Suprapubic skin (tissue), 4 donors: ENCODE measurements around the gene RAPGEF4. TPM values are rescaled to one million over a fixed set of nuclear protein-coding genes. Genes with fewer than 3 reads are reported as not detected.

Experiments used
- DNase-seq, 2 donors: peaks; one replicate each; pipeline ENCODE4 v3.0.0-alpha.2; 2019; ENCODE audit warnings: low spot score in 2 of 2
- H3K27ac ChIP-seq: fragments of 200-600 bp; sonication (generic); one replicate; pipeline ENCODE4 v1.5.1; 2019
- H3K27me3 ChIP-seq: fragments of 200-600 bp; sonication (generic); one replicate; pipeline ENCODE4 v1.5.1; 2019
- H3K36me3 ChIP-seq: fragments of 200-600 bp; sonication (generic); one replicate; pipeline ENCODE4 v1.5.1; 2019
- H3K4me1 ChIP-seq: fragments of 200-600 bp; sonication (generic); one replicate; pipeline ENCODE4 v1.5.1; 2019
- H3K4me3 ChIP-seq: fragments of 200-600 bp; sonication (generic); one replicate; pipeline ENCODE4 v1.5.1; 2019; ENCODE audit warnings: mild to moderate bottlenecking
- H3K9me3 ChIP-seq: fragments of 200-600 bp; sonication (generic); one replicate; pipeline ENCODE4 v1.5.1; 2019
- EP300 ChIP-seq: sonication (generic); formaldehyde crosslinking; IDR thresholded peaks from one replicate; pipeline ENCODE4 v1.6.1; 2017; ENCODE audit warnings: antibody characterized with exemption
- POLR2A ChIP-seq, 2 donors: fragments of 450-650 bp; IDR thresholded peaks; one replicate each; pipeline ENCODE4 v1.6.1; 2017; ENCODE audit warnings: antibody characterized with exemption in 2 of 2, mild to moderate bottlenecking in 2 of 2, moderate library complexity in 2 of 2
- POLR2AphosphoS5 ChIP-seq, 3 donors: sonication (generic); formaldehyde crosslinking; IDR thresholded peaks; one replicate each; pipeline ENCODE4 v1.6.1; 2017; ENCODE audit warnings: antibody characterized with exemption in 3 of 3
- WGBS: methylation state at CpG from one replicate; pipeline ENCODE4 v1.1.5; 2018; 5-methylcytosine and 5-hydroxymethylcytosine counted together
- total RNA-seq, 4 donors: library from RNA; depleted of rRNA; stranded (reverse); fragments of >200 nt; gene quantifications; one replicate each; pipeline ENCODE4 v1.1.0, GENCODE V29; 2016
- TF ChIP-seq, protein P1 (sequence below), 2 donors: fragments of 200-600 bp in 1 of 2; fragments of 450-650 bp in 1 of 2; sonication (generic) in 1 of 2; IDR thresholded peaks; one replicate each; pipeline ENCODE4 v1.5.1; 2016 to 2019; ENCODE audit warnings: antibody characterized with exemption in 2 of 2, mild to moderate bottlenecking in 1 of 2, moderate library complexity in 1 of 2

The RAPGEF4 gene
- total RNA-seq, 4 donors from 2014 or later, result 19.9 to 49.5 (median 27.5) TPM

DNA sequence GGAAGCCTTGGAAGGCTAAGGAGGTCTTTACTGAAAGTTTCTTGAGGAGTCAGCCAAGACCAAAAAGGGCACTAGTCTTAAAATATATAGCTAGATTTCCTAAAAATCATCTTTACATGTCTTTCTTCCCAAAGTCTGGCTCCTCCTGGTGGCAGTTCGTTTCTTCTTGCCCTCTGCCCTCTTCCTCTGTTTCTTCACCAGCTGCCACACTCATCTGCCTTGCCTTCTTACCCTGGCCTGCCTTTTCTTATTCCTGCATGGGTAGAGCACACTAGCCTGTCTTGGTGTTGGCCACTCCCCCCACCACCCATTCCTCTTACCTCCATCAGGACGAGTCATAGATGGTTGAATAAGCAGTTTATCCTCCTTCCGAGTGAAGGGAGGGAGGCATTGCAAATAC is 129.8 kb downstream of the RAPGEF4 start:
- no peak for TF ChIP-seq POLR2AphosphoS5 (IDR thresholded peaks at IDR 0.05)
- TF ChIP-seq EP300, result no peak
- TF ChIP-seq POLR2A (IDR thresholded peaks at IDR 0.05), result no peak
- Histone ChIP-seq H3K4me1 (peaks cover 7% of the 10 kb centered on the region), H3K27me3 (no peaks in the 10 kb centered on the region), H3K36me3 (no peaks in the 10 kb centered on the region), H3K4me3 (no peak overlapping the region), H3K9me3 (no peaks in the 10 kb centered on the region), H3K27ac (no peak overlapping the region)
- DNase-seq, result no peak
- 71% methylated on average over 3 of the region's 3 CpGs for WGBS

DNA sequence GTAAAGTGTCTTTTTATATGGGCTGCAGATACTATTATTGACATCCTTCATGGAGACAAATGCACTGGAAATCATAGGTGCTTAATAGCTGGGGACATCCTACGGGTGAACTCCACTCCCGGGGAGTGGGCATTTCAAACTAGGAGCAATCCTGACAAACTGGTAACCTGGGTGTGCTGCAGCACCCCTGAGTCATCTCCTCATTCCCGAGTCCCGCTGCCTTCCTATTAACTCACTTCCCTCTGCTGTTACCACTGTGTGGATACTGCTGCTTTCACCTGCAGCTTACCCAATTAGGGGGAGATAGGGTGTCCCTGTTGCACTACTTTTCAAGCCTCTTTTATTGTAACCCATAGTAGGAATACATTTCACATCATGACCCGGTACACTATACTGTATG is 134.2 kb downstream of the RAPGEF4 start:
- Histone ChIP-seq H3K4me3 (no peak overlapping the region), H3K9me3 (no peaks in the 10 kb centered on the region), H3K27me3 (no peaks in the 10 kb centered on the region), H3K4me1 (peaks cover 2% of the 10 kb centered on the region), H3K27ac (no peak overlapping the region), H3K36me3 (no peaks in the 10 kb centered on the region)
- DNase-seq, result no peak
- TF ChIP-seq, protein P1, sequence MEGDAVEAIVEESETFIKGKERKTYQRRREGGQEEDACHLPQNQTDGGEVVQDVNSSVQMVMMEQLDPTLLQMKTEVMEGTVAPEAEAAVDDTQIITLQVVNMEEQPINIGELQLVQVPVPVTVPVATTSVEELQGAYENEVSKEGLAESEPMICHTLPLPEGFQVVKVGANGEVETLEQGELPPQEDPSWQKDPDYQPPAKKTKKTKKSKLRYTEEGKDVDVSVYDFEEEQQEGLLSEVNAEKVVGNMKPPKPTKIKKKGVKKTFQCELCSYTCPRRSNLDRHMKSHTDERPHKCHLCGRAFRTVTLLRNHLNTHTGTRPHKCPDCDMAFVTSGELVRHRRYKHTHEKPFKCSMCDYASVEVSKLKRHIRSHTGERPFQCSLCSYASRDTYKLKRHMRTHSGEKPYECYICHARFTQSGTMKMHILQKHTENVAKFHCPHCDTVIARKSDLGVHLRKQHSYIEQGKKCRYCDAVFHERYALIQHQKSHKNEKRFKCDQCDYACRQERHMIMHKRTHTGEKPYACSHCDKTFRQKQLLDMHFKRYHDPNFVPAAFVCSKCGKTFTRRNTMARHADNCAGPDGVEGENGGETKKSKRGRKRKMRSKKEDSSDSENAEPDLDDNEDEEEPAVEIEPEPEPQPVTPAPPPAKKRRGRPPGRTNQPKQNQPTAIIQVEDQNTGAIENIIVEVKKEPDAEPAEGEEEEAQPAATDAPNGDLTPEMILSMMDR (IDR thresholded peaks at IDR 0.05), result no peak
- TF ChIP-seq EP300, result no peak
- no peak for TF ChIP-seq POLR2A (IDR thresholded peaks at IDR 0.05)
- TF ChIP-seq POLR2AphosphoS5 (IDR thresholded peaks at IDR 0.05), result no peak
- WGBS, result 65% methylated on average over 5 of the region's 5 CpGs

GRCh38 chr2:172870396-172870795 is 134.8 kb downstream of the RAPGEF4 start:
- 66% methylated on average over 2 of the region's 2 CpGs for WGBS
- Histone ChIP-seq H3K36me3 (no peaks in the 10 kb centered on the region), H3K9me3 (no peaks in the 10 kb centered on the region), H3K4me1 (peaks cover 2% of the 10 kb centered on the region), H3K27me3 (no peaks in the 10 kb centered on the region), H3K27ac (no peak overlapping the region), H3K4me3 (no peak overlapping the region)
- no peak for DNase-seq
- TF ChIP-seq EP300, result no peak
- no peak for TF ChIP-seq POLR2A (IDR thresholded peaks at IDR 0.05)
- TF ChIP-seq POLR2AphosphoS5 (IDR thresholded peaks at IDR 0.05), result no peak
- TF ChIP-seq, protein P1 (IDR thresholded peaks at IDR 0.05), result no peak

DNA sequence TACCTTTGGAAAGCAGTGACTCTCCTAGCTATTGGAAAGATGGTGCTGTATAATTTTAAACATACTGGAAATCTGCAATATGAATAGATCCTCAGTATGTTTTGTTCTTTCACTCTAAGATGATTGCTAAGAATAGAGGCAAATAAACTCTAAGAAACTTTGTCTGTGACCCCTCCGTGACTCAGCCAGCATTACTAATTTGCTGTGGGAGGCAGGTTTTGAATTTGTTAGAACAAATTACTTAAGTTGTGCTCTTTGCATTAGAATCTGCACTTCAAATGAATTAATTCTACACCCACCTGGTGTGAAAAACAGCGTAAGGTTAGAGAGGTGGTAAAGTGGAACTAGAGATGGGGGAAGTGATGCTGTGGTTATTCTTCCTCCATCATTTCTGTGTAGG is 142.2 kb downstream of the RAPGEF4 start:
- Histone ChIP-seq H3K27me3 (no peaks in the 10 kb centered on the region), H3K4me3 (no peak overlapping the region), H3K9me3 (no peaks in the 10 kb centered on the region), H3K27ac (no peak overlapping the region), H3K4me1 (no peaks in the 10 kb centered on the region), H3K36me3 (no peaks in the 10 kb centered on the region)
- DNase-seq, result no peak
- 69% methylated on average over 2 of the region's 2 CpGs for WGBS
- TF ChIP-seq POLR2AphosphoS5 (IDR thresholded peaks at IDR 0.05), result no peak
- no peak for TF ChIP-seq EP300
- TF ChIP-seq POLR2A (IDR thresholded peaks at IDR 0.05), result no peak

DNA sequence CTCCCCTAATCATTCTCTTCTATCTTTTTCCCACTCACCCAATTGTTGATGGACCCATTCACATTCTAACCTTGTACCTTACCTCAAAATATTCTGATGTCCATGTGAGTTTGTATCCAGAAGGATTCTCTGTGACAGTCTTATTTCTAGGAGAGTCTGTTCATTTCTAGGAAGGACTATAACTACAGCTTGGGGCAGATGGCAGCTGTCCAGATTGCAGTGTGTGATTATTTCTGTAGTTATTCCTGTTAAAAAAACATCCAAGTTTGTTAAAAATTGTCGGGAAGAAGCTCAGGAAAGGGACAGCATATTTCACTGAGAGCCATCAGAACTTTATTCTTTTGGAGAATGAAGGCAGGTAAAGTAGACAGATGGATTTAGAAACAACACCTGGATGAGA is 142.6 kb downstream of the RAPGEF4 start:
- DNase-seq, result no peak
- Histone ChIP-seq H3K36me3 (no peaks in the 10 kb centered on the region), H3K4me3 (no peak overlapping the region), H3K27me3 (no peaks in the 10 kb centered on the region), H3K27ac (no peak overlapping the region), H3K4me1 (no peaks in the 10 kb centered on the region), H3K9me3 (no peaks in the 10 kb centered on the region)
- 29% methylated on average over 1 of the region's 1 CpG for WGBS
- TF ChIP-seq, protein P1 (IDR thresholded peaks at IDR 0.05), result no peak
- TF ChIP-seq POLR2AphosphoS5 (IDR thresholded peaks at IDR 0.05) (no peak), POLR2A (IDR thresholded peaks at IDR 0.05) (no peak), EP300 (no peak)

DNA sequence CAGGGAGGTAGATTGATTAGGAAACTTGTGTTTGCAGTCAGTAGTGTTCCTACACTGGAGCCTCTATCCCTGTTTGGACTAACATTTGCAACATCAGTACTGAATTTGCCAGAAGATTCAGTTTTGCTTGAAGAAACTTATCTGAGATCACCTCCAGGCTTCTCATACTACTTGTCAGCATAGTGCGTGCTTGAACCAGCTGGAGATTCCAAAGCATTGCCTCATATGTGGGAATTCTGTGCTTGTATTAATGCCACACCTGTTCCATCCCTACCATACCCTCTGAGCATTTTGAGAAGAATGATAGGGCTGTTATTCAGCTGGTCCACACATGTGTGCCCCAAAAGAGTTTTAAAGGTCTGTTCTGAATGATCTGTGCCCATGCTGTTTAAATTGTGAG is 148.7 kb downstream of the RAPGEF4 start:
- Histone ChIP-seq H3K27me3 (no peaks in the 10 kb centered on the region), H3K36me3 (no peaks in the 10 kb centered on the region), H3K27ac (no peak overlapping the region), H3K9me3 (no peaks in the 10 kb centered on the region), H3K4me1 (no peaks in the 10 kb centered on the region), H3K4me3 (no peak overlapping the region)
- TF ChIP-seq POLR2AphosphoS5 (IDR thresholded peaks at IDR 0.05) (no peak), POLR2A (IDR thresholded peaks at IDR 0.05) (no peak), EP300 (no peak)
- TF ChIP-seq, protein P1 (IDR thresholded peaks at IDR 0.05), result no peak
- WGBS, result 45% methylated on average over 1 of the region's 1 CpG
- DNase-seq, result no peak
